LNCAP (cell line): Measurements from ENCODE around the gene HBB.
"Not testable (repeated sequence)": the region's sequence is repeated elsewhere in the genome, so short reads cannot be mapped to it uniquely, and the experiment has no call there.

Experiments used
- CTCF ChIP-seq: fragments of 450-650 bp; IDR thresholded peaks from 2 replicates; pipeline ENCODE4 v1.5.1; 2017; ENCODE audit warnings: mild to moderate bottlenecking

The HBB gene

GRCh38 chr11:5265832-5266231 lies 39.0 kb upstream of the HBB start:
- TF ChIP-seq CTCF: no peak

GRCh38 chr11:5258543-5259262 lies 31.8 kb upstream of the HBB start:
- TF ChIP-seq CTCF: no peak

- TF ChIP-seq CTCF: no peak
Measured at GRCh38 chr11:5257296-5257695, 30.4 kb upstream of the HBB start.

- not testable (repeated sequence) for TF ChIP-seq CTCF
Measured at GRCh38 chr11:5254646-5255413, 28.0 kb upstream of the HBB start, which contains the start of gene HBG2. Gene HBG2 (minus strand): TSS chr11:5254781. CDS start chr11:5254728, 53 bp downstream.

- no peak for TF ChIP-seq CTCF
Measured at GRCh38 chr11:5252919-5253265, 26.0 kb upstream of the HBB start.

GRCh38 chr11:5252192-5252918 lies 25.5 kb upstream of the HBB start:
- no peak for TF ChIP-seq CTCF

- no peak for TF ChIP-seq CTCF
Measured at GRCh38 chr11:5251746-5252145, 24.9 kb upstream of the HBB start.
